Ascending aorta (tissue), 2 donors: ENCODE data around the gene ATXN3L. TPM values are rescaled to one million over a fixed set of nuclear protein-coding genes. Genes with fewer than 3 reads are reported as not detected.

Experiments used
- DNase-seq, 2 donors: peaks; one replicate each; pipeline ENCODE4 v3.0.0-alpha.2; 2019; ENCODE audit warnings: low spot score in 2 of 2
- H3K27ac ChIP-seq, 2 donors: fragments of 200-600 bp; sonication (generic); one replicate each; pipeline ENCODE4 v1.5.1; 2016 to 2017; ENCODE audit warnings: mild to moderate bottlenecking in 1 of 2
- H3K27me3 ChIP-seq: fragments of 200-600 bp; sonication (generic); one replicate; pipeline ENCODE4 v1.5.1; 2017
- H3K36me3 ChIP-seq, 2 donors: fragments of 200-600 bp; sonication (generic); one replicate each; pipeline ENCODE4 v1.5.1; 2016
- H3K4me1 ChIP-seq, 2 donors: fragments of 200-600 bp; sonication (generic); one replicate each; pipeline ENCODE4 v1.5.1; 2016 to 2017; ENCODE audit warnings: mild to moderate bottlenecking in 1 of 2
- H3K4me3 ChIP-seq, 2 donors: fragments of 200-600 bp; sonication (generic); one replicate each; pipeline ENCODE4 v1.5.1; 2016 to 2017; ENCODE audit warnings: mild to moderate bottlenecking in 1 of 2
- H3K9me3 ChIP-seq, 2 donors: fragments of 200-600 bp; sonication (generic); one replicate each; pipeline ENCODE4 v1.5.1; 2016
- CTCF ChIP-seq, 3 experiments: fragments of 200-600 bp in 2 of 3; fragments of 450-650 bp in 1 of 3; sonication (generic) in 2 of 3; IDR thresholded peaks; one replicate each; pipeline ENCODE4 v1.5.1; 2016 to 2019; ENCODE audit warnings: antibody characterized with exemption in 3 of 3, mild to moderate bottlenecking in 1 of 3, moderate library complexity in 1 of 3
- intact Hi-C: fragments of 100-400 bp; cut with DNase I; formaldehyde crosslinking; loops from one replicate; pipeline ENCODE4 v1.15.1; 2023
- total RNA-seq: library from RNA; depleted of rRNA; stranded (reverse); fragments of >200 nt; gene quantifications from one replicate; pipeline ENCODE4 v1.1.0, GENCODE V29; 2016

The ATXN3L gene
- total RNA-seq, 1 donor from 2014 or later = not detected

GRCh38 chrX:13330446-13330845 lies 10.6 kb upstream of the ATXN3L start:
- H3K27me3 ChIP-seq = no peaks in the 10 kb centered on the region
- no peak for TF ChIP-seq CTCF (IDR thresholded peaks at IDR 0.05)
- H3K36me3 ChIP-seq = no peaks in the 10 kb centered on the region
- no peaks in the 10 kb centered on the region for H3K4me1 ChIP-seq
- intact Hi-C loops = no loop called here
- no peaks in the 10 kb centered on the region for H3K9me3 ChIP-seq
- no peak for DNase-seq
- no peak overlapping the region for H3K4me3 ChIP-seq
- H3K27ac ChIP-seq = no peak overlapping the region

GRCh38 chrX:13327666-13328065 lies 7.8 kb upstream of the ATXN3L start:
- H3K27me3 ChIP-seq = no peaks in the 10 kb centered on the region
- no peaks in the 10 kb centered on the region for H3K9me3 ChIP-seq
- H3K27ac ChIP-seq = no peak overlapping the region
- no peaks in the 10 kb centered on the region for H3K4me1 ChIP-seq
- intact Hi-C loops = no loop called here
- no peaks in the 10 kb centered on the region for H3K36me3 ChIP-seq
- H3K4me3 ChIP-seq = no peak overlapping the region
- DNase-seq = no peak
- no peak for TF ChIP-seq CTCF (IDR thresholded peaks at IDR 0.05)

GRCh38 chrX:13323241-13323640 lies 3.4 kb upstream of the ATXN3L start:
- H3K4me1 ChIP-seq = no peaks in the 10 kb centered on the region
- no peaks in the 10 kb centered on the region for H3K27me3 ChIP-seq
- no peaks in the 10 kb centered on the region for H3K9me3 ChIP-seq
- intact Hi-C loops = no loop called here
- TF ChIP-seq CTCF (IDR thresholded peaks at IDR 0.05) = no peak
- H3K36me3 ChIP-seq = no peaks in the 10 kb centered on the region
- H3K27ac ChIP-seq = no peak overlapping the region
- DNase-seq = no peak
- H3K4me3 ChIP-seq = no peak overlapping the region

GRCh38 chrX:13317366-13317765 lies 2.5 kb downstream of the ATXN3L start:
- no peak for DNase-seq
- no peak overlapping the region for H3K27ac ChIP-seq
- intact Hi-C loops = no loop called here
- no peaks in the 10 kb centered on the region for H3K27me3 ChIP-seq
- no peaks in the 10 kb centered on the region for H3K9me3 ChIP-seq
- H3K4me1 ChIP-seq = no peaks in the 10 kb centered on the region
- no peaks in the 10 kb centered on the region for H3K36me3 ChIP-seq
- H3K4me3 ChIP-seq = no peak overlapping the region
- no peak for TF ChIP-seq CTCF (IDR thresholded peaks at IDR 0.05)

GRCh38 chrX:13311560-13311959 lies 8.3 kb downstream of the ATXN3L start:
- intact Hi-C loops = no loop called here
- H3K4me3 ChIP-seq = no peak overlapping the region
- DNase-seq = no peak
- TF ChIP-seq CTCF (IDR thresholded peaks at IDR 0.05) = no peak
- H3K27ac ChIP-seq = no peak overlapping the region
- H3K27me3 ChIP-seq = no peaks in the 10 kb centered on the region
- H3K4me1 ChIP-seq = no peaks in the 10 kb centered on the region
- no peaks in the 10 kb centered on the region for H3K36me3 ChIP-seq
- H3K9me3 ChIP-seq = no peaks in the 10 kb centered on the region

GRCh38 chrX:13309631-13310030 lies 10.2 kb downstream of the ATXN3L start:
- intact Hi-C loops = no loop called here
- H3K4me1 ChIP-seq = no peaks in the 10 kb centered on the region
- no peak overlapping the region for H3K4me3 ChIP-seq
- no peaks in the 10 kb centered on the region for H3K36me3 ChIP-seq
- no peak for DNase-seq
- no peak overlapping the region for H3K27ac ChIP-seq
- H3K27me3 ChIP-seq = no peaks in the 10 kb centered on the region
- TF ChIP-seq CTCF (IDR thresholded peaks at IDR 0.05) = no peak
- H3K9me3 ChIP-seq = no peaks in the 10 kb centered on the region
